ENCODE results near the gene MRPL53. TPM values are rescaled to one million over a fixed set of nuclear protein-coding genes. Genes with fewer than 3 reads are reported as not detected.
A peak's percentile ranks its signal among the peaks of the same experiment; 100 is the strongest.

The MRPL53 gene
- total and polyA plus RNA-seq, 2 of the 13 experiments (the other 11 are each of a cell fraction or from before 2014, with no cell fraction given), result 34.3 to 51.9 TPM

DNA sequence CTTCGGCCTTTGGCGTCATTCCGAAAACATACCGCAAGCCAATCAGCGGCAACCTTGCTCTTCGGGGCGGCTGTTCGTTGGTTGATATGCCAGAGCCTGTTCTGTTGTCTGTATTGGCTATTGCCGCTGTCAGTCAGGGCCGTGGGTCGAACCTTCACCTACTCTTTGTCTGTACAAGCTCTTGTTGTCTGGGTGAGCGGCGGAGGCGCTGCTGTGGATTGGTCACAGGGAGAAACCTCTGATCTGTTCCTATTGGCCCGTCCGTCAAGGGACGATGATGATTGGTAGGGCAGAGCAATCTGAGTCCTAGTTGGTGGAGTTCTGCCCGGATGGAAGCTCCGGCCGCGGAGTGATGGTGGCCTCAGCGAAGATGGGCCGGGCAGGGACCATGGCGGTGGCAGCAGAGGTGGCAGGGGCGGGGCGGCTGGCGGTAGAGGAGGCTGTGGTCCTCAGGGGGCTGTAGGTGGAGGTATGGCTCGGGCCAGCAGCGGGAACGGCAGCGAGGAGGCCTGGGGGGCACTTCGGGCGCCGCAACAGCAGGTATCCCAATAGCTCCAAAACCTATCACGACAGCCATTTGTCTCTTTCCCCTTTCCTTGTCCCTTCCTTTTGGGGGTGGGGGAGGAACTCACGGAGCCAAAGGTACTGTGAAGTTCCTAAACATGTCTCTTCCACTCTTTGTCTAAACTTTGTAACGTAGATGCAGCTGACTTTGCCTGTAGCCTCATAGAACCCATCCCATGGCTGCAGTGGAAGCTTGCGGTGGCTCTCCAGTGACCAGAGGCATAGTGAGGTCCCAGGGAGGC is 14.1 kb downstream of the MRPL53 start, which contains the start of gene WBP1 (continued):
- TF ChIP-seq, protein P1, sequence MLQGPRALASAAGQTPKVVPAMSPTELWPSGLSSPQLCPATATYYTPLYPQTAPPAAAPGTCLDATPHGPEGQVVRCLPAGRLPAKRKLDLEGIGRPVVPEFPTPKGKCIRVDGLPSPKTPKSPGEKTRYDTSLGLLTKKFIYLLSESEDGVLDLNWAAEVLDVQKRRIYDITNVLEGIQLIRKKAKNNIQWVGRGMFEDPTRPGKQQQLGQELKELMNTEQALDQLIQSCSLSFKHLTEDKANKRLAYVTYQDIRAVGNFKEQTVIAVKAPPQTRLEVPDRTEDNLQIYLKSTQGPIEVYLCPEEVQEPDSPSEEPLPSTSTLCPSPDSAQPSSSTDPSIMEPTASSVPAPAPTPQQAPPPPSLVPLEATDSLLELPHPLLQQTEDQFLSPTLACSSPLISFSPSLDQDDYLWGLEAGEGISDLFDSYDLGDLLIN (CRISPR knock-in tag; IDR thresholded peaks at IDR 0.05; ENCODE audit: borderline replicate concordance), result no peak
- TF ChIP-seq, protein P2, sequence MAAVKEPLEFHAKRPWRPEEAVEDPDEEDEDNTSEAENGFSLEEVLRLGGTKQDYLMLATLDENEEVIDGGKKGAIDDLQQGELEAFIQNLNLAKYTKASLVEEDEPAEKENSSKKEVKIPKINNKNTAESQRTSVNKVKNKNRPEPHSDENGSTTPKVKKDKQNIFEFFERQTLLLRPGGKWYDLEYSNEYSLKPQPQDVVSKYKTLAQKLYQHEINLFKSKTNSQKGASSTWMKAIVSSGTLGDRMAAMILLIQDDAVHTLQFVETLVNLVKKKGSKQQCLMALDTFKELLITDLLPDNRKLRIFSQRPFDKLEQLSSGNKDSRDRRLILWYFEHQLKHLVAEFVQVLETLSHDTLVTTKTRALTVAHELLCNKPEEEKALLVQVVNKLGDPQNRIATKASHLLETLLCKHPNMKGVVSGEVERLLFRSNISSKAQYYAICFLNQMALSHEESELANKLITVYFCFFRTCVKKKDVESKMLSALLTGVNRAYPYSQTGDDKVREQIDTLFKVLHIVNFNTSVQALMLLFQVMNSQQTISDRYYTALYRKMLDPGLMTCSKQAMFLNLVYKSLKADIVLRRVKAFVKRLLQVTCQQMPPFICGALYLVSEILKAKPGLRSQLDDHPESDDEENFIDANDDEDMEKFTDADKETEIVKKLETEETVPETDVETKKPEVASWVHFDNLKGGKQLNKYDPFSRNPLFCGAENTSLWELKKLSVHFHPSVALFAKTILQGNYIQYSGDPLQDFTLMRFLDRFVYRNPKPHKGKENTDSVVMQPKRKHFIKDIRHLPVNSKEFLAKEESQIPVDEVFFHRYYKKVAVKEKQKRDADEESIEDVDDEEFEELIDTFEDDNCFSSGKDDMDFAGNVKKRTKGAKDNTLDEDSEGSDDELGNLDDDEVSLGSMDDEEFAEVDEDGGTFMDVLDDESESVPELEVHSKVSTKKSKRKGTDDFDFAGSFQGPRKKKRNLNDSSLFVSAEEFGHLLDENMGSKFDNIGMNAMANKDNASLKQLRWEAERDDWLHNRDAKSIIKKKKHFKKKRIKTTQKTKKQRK (IDR thresholded peaks at IDR 0.05; ENCODE audit: low read length), result peak; percentile 71
- 0 out of 2 replicates have a peak, but pooled peaks have one; percentile 2 for TF ChIP-seq ZNF567 (CRISPR knock-in tag; IDR thresholded peaks at IDR 0.05; ENCODE audit: borderline replicate concordance)
- no peak for TF ChIP-seq RBAK (CRISPR knock-in tag; IDR thresholded peaks at IDR 0.05)
- TF ChIP-seq POLR2G (IDR thresholded peaks at IDR 0.05; ENCODE audit: low read depth, low read length), result peak; percentile 76
- TF ChIP-seq, protein P3, sequence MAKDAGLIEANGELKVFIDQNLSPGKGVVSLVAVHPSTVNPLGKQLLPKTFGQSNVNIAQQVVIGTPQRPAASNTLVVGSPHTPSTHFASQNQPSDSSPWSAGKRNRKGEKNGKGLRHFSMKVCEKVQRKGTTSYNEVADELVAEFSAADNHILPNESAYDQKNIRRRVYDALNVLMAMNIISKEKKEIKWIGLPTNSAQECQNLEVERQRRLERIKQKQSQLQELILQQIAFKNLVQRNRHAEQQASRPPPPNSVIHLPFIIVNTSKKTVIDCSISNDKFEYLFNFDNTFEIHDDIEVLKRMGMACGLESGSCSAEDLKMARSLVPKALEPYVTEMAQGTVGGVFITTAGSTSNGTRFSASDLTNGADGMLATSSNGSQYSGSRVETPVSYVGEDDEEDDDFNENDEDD (CRISPR knock-in tag; IDR thresholded peaks at IDR 0.05; ENCODE audit: borderline replicate concordance), result peak; percentile 10; the same call in 1 of the 2 replicates
- no peak for TF ChIP-seq TCF7 (IDR thresholded peaks at IDR 0.05; ENCODE audit: low read depth)
- TF ChIP-seq, protein P4, sequence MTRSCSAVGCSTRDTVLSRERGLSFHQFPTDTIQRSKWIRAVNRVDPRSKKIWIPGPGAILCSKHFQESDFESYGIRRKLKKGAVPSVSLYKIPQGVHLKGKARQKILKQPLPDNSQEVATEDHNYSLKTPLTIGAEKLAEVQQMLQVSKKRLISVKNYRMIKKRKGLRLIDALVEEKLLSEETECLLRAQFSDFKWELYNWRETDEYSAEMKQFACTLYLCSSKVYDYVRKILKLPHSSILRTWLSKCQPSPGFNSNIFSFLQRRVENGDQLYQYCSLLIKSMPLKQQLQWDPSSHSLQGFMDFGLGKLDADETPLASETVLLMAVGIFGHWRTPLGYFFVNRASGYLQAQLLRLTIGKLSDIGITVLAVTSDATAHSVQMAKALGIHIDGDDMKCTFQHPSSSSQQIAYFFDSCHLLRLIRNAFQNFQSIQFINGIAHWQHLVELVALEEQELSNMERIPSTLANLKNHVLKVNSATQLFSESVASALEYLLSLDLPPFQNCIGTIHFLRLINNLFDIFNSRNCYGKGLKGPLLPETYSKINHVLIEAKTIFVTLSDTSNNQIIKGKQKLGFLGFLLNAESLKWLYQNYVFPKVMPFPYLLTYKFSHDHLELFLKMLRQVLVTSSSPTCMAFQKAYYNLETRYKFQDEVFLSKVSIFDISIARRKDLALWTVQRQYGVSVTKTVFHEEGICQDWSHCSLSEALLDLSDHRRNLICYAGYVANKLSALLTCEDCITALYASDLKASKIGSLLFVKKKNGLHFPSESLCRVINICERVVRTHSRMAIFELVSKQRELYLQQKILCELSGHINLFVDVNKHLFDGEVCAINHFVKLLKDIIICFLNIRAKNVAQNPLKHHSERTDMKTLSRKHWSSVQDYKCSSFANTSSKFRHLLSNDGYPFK (CRISPR knock-in tag; IDR thresholded peaks at IDR 0.05; ENCODE audit: borderline replicate concordance), result peak; percentile 68; the same call in 1 of the 2 replicates
- TF ChIP-seq HOXA5 (CRISPR knock-in tag; IDR thresholded peaks at IDR 0.05), result no peak
- TF ChIP-seq, protein P5, sequence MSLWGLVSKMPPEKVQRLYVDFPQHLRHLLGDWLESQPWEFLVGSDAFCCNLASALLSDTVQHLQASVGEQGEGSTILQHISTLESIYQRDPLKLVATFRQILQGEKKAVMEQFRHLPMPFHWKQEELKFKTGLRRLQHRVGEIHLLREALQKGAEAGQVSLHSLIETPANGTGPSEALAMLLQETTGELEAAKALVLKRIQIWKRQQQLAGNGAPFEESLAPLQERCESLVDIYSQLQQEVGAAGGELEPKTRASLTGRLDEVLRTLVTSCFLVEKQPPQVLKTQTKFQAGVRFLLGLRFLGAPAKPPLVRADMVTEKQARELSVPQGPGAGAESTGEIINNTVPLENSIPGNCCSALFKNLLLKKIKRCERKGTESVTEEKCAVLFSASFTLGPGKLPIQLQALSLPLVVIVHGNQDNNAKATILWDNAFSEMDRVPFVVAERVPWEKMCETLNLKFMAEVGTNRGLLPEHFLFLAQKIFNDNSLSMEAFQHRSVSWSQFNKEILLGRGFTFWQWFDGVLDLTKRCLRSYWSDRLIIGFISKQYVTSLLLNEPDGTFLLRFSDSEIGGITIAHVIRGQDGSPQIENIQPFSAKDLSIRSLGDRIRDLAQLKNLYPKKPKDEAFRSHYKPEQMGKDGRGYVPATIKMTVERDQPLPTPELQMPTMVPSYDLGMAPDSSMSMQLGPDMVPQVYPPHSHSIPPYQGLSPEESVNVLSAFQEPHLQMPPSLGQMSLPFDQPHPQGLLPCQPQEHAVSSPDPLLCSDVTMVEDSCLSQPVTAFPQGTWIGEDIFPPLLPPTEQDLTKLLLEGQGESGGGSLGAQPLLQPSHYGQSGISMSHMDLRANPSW (CRISPR knock-in tag; IDR thresholded peaks at IDR 0.05; ENCODE audit: borderline replicate concordance), result 0 out of 2 replicates have a peak, but pooled peaks have one; percentile 65
- no peak; the same call in 1 of the 2 replicates for TF ChIP-seq HDAC2 (CRISPR knock-in tag; IDR thresholded peaks at IDR 0.05)
- no peak for TF ChIP-seq ZNF124 (CRISPR knock-in tag; IDR thresholded peaks at IDR 0.05)
- no peak for TF ChIP-seq ZFP36 (IDR thresholded peaks at IDR 0.05; ENCODE audit: borderline replicate concordance, low read depth, low read length, partially characterized antibody)
- TF ChIP-seq POGZ (CRISPR knock-in tag; IDR thresholded peaks at IDR 0.05), result peak; percentile 29; the same call in 1 of the 2 replicates
- 0 out of 2 replicates have a peak, but pooled peaks have one; percentile 35 for TF ChIP-seq MIXL1 (CRISPR knock-in tag; IDR thresholded peaks at IDR 0.05)

Measured in HepG2 (cell line).